Myocyte (in vitro differentiated cells): Measurements from ENCODE around the gene SLC2A8. TPM values are rescaled to one million over a fixed set of nuclear protein-coding genes. Genes with fewer than 3 reads are reported as not detected.

Experiments used
- DNase-seq: peaks from one replicate; pipeline ENCODE4 v3.0.0-alpha.2; 2012; ENCODE audit warnings: low read depth
- total RNA-seq: library from RNA; depleted of rRNA; stranded (reverse); fragments of >200 nt; gene quantifications from 2 replicates; pipeline ENCODE4 v1.2.3, GENCODE V29; 2014

SLC2A8 gene
- total RNA-seq, 1 donor from 2014 or later = 18.8 TPM

DNA sequence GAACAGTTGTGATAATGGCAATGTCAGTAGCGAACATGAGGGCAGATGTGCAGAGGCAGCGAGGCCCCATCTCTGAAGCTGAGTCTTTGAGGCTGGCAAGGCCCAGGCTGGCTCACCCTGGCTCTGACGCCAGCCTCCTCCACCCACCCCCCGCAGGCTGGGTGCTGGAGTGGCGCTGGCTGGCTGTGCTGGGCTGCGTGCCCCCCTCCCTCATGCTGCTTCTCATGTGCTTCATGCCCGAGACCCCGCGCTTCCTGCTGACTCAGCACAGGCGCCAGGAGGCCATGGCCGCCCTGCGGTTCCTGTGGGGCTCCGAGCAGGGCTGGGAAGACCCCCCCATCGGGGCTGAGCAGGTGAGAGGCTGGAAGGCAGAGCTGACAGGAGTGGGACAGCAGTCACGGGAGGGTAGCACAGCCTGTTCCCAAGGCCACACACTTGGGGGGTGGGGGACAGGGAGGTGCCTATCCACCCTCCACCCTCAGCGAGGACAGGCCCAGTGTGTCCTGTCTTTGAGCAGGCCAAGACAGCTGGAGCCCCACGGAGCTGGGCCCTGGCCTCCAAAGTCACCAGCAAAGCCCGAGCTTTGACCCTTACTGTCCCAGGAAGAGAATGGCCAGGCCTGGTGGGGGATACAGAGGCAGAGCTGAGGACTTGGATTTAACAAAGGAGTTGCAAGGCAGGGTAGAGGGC, 5.6 kb downstream of the SLC2A8 start:
- DNase-seq = no peak

DNA sequence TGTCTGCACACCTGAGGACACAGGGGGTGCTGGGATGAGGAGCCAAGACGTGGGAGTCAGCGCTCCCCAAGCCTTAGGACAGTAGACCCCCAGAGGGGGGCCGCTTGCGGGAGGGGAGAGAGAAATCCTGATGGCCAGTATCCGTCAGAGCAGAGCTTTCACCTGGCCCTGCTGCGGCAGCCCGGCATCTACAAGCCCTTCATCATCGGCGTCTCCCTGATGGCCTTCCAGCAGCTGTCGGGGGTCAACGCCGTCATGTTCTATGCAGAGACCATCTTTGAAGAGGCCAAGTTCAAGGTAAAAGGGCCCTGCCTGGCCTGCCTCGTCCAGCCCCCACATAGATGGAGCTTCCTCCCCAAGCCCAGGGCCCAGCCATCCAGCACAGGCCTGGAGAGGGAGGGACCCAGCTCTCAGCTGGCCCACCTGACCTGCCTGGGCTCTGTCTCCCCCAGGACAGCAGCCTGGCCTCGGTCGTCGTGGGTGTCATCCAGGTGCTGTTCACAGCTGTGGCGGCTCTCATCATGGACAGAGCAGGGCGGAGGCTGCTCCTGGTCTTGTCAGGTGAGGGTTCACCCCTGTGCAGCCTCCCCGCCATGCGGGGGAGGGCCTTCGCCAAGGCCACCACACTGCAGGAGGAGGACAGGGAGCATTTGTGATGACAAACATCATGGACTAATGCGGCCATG, 6.7 kb downstream of the SLC2A8 start:
- no peak for DNase-seq

DNA sequence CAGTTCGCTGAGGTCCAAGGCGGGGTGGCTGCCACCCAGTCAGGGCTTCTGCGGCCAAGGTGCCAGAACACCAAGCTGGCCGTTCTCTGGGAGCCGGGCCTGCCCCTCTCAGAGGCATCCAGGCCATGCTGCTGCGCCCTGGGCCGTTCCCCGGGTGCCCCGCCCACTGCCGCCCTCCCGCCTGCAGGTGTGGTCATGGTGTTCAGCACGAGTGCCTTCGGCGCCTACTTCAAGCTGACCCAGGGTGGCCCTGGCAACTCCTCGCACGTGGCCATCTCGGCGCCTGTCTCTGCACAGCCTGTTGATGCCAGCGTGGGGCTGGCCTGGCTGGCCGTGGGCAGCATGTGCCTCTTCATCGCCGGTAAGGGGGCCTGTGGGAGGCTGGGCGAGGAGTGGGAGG, 7.7 kb downstream of the SLC2A8 start:
- no peak for DNase-seq

DNA sequence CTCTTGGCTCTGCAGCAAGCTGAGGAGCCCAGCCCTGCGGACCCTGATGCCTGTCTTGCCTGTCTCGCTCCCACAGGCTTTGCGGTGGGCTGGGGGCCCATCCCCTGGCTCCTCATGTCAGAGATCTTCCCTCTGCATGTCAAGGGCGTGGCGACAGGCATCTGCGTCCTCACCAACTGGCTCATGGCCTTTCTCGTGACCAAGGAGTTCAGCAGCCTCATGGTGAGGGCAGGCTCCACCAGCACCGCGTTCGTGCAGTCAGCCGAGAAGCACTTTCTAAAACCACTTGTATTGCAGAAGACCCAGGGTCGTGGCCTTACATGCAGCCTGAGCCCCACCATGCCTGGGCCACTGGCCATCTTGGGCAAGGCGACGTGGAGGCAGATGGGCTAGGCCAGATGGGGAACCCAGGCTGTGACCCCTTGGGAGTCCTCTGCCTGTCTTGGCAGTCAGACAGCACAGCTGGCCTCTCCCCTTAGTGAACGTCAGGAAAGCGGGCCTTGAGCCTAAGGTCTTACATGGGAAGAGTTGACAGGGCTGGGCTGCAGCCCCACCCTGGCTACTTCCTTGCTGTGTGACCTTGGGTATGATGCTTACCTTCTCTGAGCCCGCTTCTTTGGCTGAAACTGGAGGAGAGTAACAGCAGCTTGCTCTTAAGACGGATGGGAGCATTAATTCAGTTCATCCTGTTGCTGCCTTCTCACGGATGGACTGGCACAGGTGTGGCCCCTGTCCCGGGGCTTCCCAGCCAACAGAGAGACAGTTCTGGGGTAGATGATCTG, 8.6 kb downstream of the SLC2A8 start:
- no peak for DNase-seq

DNA sequence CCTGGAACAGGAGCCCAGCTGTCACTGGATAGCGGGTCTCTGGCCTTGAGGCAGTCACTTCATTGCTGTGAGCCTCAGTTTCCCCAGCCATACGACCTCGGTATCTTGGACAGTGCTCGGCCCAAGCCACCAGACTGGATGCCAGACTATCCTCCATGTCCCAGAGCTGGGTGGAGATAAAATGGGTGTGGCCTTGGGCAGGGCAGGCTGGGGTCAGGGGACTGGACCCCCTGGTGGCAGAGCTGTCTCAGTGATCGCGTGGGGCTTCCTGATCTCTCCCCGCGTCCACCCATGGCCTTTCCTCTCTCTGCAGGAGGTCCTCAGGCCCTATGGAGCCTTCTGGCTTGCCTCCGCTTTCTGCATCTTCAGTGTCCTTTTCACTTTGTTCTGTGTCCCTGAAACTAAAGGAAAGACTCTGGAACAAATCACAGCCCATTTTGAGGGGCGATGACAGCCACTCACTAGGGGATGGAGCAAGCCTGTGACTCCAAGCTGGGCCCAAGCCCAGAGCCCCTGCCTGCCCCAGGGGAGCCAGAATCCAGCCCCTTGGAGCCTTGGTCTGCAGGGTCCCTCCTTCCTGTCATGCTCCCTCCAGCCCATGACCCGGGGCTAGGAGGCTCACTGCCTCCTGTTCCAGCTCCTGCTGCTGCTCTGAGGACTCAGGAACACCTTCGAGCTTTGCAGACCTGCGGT, 10.0 kb downstream of the SLC2A8 start:
- DNase-seq = no peak

DNA sequence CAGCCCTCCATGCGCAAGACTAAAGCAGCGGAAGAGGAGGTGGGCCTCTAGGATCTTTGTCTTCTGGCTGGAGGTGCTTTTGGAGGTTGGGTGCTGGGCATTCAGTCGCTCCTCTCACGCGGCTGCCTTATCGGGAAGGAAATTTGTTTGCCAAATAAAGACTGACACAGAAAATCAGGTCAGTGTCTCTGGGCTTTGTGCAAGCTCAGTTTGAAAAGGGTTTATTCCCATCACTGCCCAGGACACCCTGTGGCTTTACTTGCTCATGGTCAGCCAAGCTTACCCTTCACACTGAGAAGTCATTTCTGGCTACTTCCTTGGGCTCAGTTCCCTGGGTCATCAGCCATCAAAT, 10.5 kb downstream of the SLC2A8 start:
- DNase-seq = no peak

DNA sequence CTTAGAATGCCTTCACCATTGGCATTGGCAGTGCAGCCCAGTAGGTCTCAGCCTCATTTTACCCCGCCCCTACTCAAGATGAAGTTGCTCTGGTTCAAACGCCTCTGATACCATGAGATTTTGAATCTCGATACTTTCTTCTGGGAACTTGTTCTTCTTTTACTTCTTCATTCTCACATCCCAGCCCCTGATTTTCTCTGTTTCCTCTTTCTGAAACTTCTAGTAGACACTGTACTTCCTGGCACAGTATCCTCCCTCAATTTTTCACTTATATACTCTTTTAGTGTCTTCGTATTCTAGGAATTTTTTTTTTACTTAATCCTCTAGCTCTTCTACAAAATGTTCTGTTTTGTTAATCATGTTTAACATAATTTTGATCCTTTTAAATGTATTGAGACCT, 14.2 kb downstream of the SLC2A8 start:
- no peak for DNase-seq

DNA sequence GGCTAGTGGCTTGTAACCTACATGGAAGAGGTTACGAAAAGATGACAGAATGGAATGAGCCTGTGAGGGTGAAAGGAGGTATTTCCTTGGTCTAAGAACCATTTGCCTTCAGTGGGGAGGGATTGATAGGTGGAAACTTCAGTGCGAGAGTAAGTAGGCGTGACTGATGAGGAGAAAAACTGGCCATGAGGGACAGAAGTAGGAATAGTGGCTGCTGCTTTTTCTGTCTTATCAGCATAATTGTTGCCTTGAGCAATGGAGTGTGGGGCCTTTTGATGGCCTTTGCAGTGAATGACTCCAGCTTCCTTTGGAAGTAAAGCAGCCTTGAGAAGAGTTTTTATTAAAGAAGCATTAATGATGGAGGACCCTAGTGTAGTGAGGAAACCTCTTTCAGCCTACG, 18.2 kb downstream of the SLC2A8 start:
- DNase-seq = no peak

DNA sequence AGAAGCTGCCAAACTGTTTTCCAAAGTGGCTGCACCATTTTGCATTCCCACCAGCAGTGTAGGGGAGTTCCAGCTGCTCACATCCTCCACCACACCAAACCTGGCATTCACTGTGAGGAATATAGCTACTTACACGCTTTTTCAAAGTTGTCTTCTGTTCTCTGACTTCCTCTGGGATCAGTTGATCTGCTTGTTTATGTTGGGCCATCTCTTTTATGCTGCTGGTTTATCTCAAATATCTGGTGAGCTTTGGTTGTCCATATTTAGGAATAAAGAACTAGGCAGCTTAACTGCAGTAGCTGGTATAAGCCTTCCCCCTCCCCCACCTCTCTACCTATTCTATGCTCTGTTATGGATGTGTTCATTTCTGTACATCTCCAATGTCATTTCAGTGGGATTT, 18.7 kb downstream of the SLC2A8 start:
- DNase-seq = no peak

DNA sequence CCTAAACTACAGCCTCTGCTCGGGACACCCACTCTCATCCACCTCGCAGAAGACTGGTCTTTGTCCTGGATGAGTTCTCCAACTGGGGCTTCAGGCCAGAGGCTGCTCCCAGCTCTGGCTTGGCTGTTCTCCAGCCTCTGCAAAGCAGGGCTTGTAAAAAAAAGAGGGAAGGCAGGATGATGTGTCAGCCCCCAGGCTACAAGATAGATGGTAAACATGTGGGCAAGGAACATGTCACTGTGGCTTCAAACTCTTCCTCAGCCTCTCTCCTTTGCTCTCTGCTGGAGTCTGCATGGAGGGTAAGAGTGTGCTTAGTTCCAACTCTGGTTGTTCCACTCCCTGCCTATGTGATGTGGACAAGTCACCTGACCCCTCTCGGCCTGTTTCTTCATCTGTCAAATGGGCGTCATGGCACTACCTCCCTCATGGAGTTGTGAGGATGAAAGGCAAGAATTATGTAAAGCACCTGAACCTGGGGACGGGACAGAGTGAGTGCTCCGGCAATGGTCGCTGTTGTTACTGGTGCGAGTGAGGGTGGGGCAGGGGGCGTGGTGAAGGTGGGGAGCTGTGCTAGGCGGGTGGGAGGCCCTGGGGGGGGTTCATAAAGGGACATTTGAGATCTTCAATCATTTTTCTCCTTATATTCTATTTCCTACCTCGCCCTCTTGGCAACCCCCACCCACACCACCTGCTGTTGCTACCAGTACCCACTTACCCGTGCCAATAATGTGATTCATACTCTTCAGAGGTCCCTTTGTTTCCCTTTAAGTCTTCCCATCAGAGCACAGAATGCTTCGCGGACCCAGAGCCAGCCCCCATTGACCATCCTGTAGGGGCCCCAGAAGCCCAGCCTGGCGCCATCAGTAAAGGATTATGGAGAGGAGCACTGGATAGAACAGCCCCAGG, 20.4 kb downstream of the SLC2A8 start:
- DNase-seq = peak; percentile 73

DNA sequence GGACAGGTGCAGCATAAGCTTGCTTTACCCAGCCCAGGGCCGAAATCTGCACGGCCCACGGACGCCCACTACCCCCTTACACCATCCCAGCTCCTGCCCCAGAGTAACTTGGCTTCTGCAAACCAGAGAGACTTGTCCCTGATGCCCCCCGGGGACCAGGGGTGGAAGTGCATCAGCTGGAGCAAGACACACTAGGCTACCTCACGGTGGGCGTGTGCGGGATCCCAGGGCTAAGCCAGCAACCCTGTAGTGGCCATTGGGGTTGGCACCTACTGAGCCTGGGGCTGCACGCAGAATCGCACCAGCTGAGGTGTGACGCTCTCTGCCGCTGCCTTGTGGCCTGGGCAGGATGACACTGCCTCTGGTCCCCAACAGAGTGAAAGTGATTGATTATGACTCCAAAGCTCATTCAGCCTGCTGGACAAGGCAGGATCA, 21.1 kb downstream of the SLC2A8 start:
- no peak for DNase-seq

DNA sequence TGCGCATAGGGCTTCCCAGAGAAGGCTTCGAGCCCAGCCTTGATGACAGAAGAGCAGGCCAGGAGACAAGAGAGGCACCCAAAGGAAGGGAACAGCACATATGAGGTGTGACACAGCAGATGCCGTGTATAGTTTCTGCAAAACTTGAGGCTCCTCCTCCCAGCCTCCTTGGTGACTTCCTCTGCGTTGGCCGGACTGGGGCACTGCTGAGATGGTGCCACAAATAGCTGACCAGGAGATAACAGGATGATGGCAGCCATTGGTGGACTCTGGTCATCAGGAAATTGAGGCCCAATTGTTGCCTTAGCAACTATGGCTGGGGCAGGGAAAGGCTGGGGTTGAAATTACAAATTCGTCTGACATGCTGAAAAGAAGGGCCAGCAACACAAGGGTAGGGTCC, 22.4 kb downstream of the SLC2A8 start:
- DNase-seq = no peak

DNA sequence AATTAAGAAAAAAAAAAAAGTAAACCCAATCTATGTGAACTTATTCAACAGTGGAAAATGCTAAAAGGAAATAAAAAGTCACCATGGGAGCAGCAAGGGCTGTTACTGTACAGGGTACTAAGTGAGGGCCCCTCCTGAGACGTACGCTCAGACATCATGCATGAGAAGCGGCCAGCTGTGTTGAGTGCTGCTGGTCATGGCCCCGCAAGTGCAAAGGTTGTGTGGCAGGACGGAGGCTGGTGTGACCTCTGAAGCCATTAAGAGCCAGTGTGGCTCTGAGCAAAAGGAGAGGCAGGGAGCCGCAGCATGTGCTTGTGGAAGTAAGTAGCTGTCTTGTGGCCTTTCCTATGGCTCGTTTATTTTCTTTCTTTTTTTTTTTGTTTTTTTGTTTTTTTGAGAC, 24.1 kb downstream of the SLC2A8 start:
- DNase-seq = no peak

DNA sequence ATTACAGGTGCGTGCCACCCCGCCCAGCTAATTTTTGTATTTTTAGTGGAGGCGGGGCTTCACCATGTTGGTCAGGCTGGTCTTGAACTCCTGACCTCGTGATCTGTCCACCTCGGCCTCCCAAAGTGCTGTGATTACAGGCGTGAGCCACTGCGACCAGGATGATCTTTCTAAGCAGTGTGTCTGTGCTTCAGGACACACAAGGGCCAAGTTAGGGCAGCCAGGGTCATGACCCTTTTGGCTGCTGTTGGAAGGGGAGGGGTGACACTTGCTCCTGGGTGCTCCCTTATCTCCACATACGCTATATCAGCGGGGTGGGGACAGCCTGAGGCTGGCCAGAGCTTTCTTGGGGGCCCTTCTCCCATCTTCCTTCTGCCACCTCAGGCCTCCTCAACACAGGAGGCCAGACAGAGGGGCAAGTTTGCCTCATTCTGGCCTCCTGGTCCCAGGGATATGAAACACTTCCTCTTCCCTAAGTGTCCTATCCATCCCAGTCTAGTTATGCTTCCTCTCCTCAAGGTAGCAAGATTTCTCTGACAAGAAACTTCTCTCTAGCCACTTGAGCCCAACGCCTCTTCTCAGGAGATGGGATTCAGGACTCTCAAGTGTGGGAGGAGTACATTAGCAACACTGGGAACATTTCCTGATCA, 25.3 kb downstream of the SLC2A8 start:
- DNase-seq = no peak

DNA sequence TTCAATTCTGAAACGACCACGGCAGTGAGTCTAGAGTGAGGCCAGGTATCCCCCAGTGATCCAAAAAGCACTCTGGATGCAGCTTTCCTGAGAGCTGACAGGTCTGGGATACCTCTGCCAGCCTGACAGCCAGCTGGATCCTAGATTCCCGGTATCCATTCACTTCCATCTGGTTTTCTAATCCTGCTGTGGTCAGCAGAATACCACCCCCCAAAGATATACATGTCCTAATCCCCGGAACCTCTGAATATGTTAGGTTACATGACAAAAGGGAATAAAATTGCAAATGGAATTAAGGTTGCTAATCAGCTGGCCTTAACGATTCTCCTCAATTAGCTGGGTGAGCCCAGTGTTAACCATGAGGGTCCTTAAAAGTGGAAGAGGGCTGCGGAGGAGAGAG, 25.8 kb downstream of the SLC2A8 start:
- no peak for DNase-seq

DNA sequence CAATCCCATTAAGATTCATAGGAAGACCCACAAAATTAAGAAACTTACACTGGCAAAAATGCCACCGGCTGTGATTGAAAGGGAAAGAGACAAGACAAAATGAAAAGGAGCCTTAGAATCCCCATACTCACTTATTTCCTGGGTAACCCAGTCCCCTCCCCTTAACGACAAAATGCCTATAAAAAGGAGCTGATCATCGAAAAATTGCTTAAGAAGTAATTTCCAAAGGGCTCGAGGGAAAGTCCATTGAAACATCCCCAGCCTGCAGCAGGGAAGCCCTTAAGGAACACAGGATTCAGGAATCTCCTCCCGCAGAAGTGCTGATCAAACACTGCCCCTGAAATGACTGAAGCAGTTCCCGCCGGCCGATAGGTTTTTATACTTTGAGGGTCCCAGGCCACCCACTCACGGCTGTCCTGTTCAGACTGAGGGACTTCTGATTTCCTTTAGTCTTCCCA, 26.5 kb downstream of the SLC2A8 start:
- DNase-seq = no peak

DNA sequence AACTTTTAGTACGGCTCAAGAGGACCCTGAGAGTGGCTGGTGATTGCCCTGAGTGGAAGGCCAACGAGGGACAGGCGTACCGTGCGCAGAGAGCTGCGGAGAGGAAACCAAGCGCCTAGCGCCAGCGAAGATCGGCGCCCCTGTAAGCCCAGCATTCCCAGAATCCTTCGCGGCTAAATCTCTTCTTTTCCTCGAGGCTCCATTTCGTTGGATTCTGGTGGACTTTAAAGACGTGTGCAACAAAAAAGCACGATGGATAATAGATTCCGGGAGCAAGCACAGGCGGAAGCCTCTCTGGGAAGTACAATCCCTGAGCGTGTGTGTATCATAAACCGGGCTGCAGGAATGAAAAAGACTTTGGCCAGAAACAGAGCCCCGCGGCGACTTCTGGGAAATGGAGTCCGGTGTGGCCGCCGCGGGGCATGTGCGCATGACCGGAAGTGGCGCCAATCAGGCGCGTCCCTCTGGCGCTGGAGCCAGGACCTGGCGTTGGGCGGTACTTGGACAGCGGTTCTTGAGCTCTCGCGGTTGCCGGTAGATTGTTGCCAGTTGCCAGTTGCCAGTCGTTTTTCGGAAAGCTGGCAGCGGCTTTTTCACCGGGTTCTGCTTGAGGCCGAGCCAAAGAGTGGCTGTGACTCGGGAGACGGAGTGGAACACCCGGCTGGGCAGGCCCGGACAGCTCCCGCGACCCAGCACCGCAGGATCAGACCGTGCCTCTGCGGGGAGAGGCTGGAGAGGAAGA, 27.1 kb downstream of the SLC2A8 start, which contains the start of gene ZNF79:
ZNF79 (plus strand) TSS at position 449 of the 742 bp plus-strand sequence. CDS start 406 bp downstream, outside the sequence.
- DNase-seq = peak; percentile 95

DNA sequence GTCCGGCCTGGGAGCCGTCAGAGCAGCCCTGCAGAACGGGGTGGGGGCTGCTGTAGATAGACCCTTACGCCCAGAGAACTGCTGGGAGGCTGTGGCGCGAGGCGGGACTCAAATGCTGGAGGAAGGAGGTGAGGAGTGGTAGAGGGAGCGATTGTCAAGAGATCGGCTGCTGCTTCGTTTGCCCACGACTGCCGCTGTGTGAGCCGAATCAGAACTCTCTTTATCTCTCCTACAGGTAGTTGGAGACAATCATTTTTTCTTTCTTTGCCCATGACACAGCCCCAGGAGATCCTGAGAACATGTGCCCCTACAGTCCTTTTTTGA, 27.7 kb downstream of the SLC2A8 start:
- no peak for DNase-seq

DNA sequence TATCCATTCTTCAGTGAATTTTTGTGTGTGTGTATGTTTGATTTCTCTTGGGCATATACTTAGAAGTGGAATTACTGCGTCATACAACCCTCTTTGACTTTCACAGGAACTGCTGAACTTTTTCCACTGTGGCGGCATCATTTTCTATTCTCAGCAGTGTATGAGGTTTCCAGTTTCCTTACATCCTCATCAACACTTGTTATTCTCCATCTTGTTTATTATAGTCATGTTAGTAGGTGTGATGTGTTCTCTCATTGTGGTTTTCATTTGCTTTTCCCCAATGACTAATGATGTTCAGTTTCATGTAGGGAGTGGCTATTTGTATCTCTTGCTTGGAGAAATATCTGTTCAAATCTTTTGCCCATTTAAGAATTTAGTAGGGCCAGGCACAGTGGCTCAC, 29.8 kb downstream of the SLC2A8 start:
- DNase-seq = peak; percentile 44
